Breast epithelium (tissue), 3 donors: Measurements from ENCODE around the gene ST8SIA6.

Experiments used
- POLR2A ChIP-seq: fragments of 450-650 bp; IDR thresholded peaks from one replicate; pipeline ENCODE4 v1.6.1; 2016; ENCODE audit warnings: antibody characterized with exemption, mild to moderate bottlenecking, moderate library complexity
- POLR2AphosphoS5 ChIP-seq, 3 donors: sonication (generic); formaldehyde crosslinking; IDR thresholded peaks; one replicate each; pipeline ENCODE4 v1.6.1; 2017; ENCODE audit warnings: antibody characterized with exemption in 3 of 3
- TF ChIP-seq, protein P1 (sequence below), 3 donors: fragments of 450-650 bp; IDR thresholded peaks; one replicate each; pipeline ENCODE4 v1.5.1; 2016 to 2017; ENCODE audit warnings: antibody characterized with exemption in 3 of 3, mild to moderate bottlenecking in 3 of 3, moderate library complexity in 3 of 3

DNA sequence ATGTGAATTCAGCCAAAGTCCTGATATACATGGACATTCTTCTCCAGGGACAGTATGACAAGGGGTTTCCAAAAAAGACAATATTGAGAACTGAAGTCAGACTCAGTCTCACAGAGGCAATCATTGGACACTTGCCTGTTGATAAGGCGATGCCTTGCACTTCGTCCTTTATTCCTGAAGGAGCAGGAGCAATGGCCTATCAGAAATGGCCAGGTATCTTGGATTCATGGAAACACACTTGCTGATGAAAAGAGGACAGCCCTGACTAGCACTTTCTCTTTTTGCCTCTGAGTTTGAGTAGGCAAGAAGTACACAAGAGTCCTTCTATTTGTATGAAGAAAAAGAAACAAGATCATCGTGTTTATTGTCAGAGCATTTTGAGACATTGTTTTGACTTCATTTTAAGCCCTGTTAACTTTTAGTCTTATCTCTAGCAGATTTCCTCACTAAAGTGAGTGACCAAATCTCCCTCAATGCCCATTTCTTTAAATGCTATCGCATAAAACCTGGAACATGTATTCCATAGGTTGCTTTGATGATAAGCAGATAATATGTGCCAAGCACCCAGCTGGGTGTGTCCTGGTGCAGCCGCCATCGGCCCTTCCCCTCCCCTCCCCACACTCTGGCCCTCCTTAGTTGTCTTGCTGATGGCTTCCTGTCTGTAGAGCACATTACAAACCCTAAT lies 26.6 kb downstream of the ST8SIA6 start:
- TF ChIP-seq, protein P1, sequence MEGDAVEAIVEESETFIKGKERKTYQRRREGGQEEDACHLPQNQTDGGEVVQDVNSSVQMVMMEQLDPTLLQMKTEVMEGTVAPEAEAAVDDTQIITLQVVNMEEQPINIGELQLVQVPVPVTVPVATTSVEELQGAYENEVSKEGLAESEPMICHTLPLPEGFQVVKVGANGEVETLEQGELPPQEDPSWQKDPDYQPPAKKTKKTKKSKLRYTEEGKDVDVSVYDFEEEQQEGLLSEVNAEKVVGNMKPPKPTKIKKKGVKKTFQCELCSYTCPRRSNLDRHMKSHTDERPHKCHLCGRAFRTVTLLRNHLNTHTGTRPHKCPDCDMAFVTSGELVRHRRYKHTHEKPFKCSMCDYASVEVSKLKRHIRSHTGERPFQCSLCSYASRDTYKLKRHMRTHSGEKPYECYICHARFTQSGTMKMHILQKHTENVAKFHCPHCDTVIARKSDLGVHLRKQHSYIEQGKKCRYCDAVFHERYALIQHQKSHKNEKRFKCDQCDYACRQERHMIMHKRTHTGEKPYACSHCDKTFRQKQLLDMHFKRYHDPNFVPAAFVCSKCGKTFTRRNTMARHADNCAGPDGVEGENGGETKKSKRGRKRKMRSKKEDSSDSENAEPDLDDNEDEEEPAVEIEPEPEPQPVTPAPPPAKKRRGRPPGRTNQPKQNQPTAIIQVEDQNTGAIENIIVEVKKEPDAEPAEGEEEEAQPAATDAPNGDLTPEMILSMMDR (IDR thresholded peaks at IDR 0.05) = no peak
- TF ChIP-seq POLR2AphosphoS5 (IDR thresholded peaks at IDR 0.05) (no peak), POLR2A (no peak)
